ENCODE measurements around the gene WDR90. TPM values are rescaled to one million over a fixed set of nuclear protein-coding genes. Genes with fewer than 3 reads are reported as not detected.
"Not testable (repeated sequence)": the region's sequence is repeated elsewhere in the genome, so short reads cannot be mapped to it uniquely, and the experiment has no call there.

The WDR90 gene
- polyA plus RNA-seq, 2 of the 4 experiments (the other 2 are of a cell fraction): 6.5 to 30.7 TPM

- DNase-seq (ENCODE audit: low read depth in 1 of 2, low spot score in 1 of 2) (no peak), FAIRE-seq (no peak), ATAC-seq (peak in 1 of 2 experiments; percentile 1; a peak in 2 of 6 replicates)
- Histone ChIP-seq H3K9me3 (no peaks in the 10 kb centered on the region), H3K27ac (peak overlapping the region; percentile 89 to 94), H3K4me3 (peak overlapping the region; percentile 71), H3K4me2 (peak overlapping the region; percentile 82), H3K4me1 (peaks cover 15% of the 10 kb centered on the region; the same call in 1 of the 3 replicates)
- ChIA-PET POLR2A (interaction anchor here (0.5 to 1.8 kb wide), 6 partner anchors 8 to 33 kb away, joined by 3 to 12 read pairs (median 4); partner anchors contain the start of gene STUB1), CTCF (interaction anchor here (1.3 to 4.8 kb wide), 5 partner anchors 15 to 27 kb away, joined by 3 to 32 read pairs (median 5); partner anchors contain the start of gene RHOT2)
- TF ChIP-seq TFCP2L1 (CRISPR knock-in tag; IDR thresholded peaks at IDR 0.05) (no peak), POLR2A (IDR thresholded peaks at IDR 0.05; ENCODE audit: low read length) (peak; percentile 24; the same call in 1 of the 2 replicates)
- WGBS (ENCODE audit: missing lambda C conversion rate): 80% methylated on average over 26 of the region's 26 CpGs
These were observed 40.2 kb downstream of the WDR90 start for GRCh38 chr16:689175-689897.

GRCh38 chr16:691242-691641 lies 42.1 kb downstream of the WDR90 start:
- H3K4me3 ChIP-seq; H3K27ac ChIP-seq; POLR2A ChIA-PET; DNase-seq (ENCODE audit: low read depth in 1 of 2, low spot score in 1 of 2); FAIRE-seq; ATAC-seq; H3K4me2 ChIP-seq; H3K9me3 ChIP-seq; CTCF ChIA-PET: not testable (repeated sequence)
- 81% methylated on average over 16 of the region's 16 CpGs for WGBS (ENCODE audit: missing lambda C conversion rate)
- peaks cover 25% of the 10 kb centered on the region; the same call in 2 of the 3 replicates for H3K4me1 ChIP-seq

GRCh38 chr16:692356-693108 lies 43.4 kb downstream of the WDR90 start:
- WGBS (ENCODE audit: missing lambda C conversion rate): 56% methylated on average over 10 of the region's 10 CpGs
- Histone ChIP-seq H3K4me2 (no peak overlapping the region), H3K9me3 (no peaks in the 10 kb centered on the region), H3K4me3 (no peak overlapping the region), H3K4me1 (peaks cover 25% of the 10 kb centered on the region; the same call in 2 of the 3 replicates), H3K27ac (no peak overlapping the region)
- CTCF ChIA-PET: interaction anchor here (2.2 to 2.3 kb wide), 2 partner anchors 19 to 23 kb away, joined by 5 to 13 read pairs; no protein-coding TSS in a partner anchor
- TF ChIP-seq HOXA7 (CRISPR knock-in tag; IDR thresholded peaks at IDR 0.05) (no peak), EHMT2 (IDR thresholded peaks at IDR 0.05; ENCODE audit: low read depth) (no peak), FOSB (CRISPR knock-in tag; IDR thresholded peaks at IDR 0.05) (no peak), NFE2L2 (conservative IDR thresholded peaks at IDR 0.05; ENCODE audit: low read length) (no peak), MYC (IDR thresholded peaks at IDR 0.05; ENCODE audit: borderline replicate concordance, low read length) (no peak), POLR2A (IDR thresholded peaks at IDR 0.05; ENCODE audit: low read length) (no peak), ZC3H11A (IDR thresholded peaks at IDR 0.05) (no peak), ZFP36 (IDR thresholded peaks at IDR 0.05; ENCODE audit: borderline replicate concordance, partially characterized antibody) (no peak), PHF8 (IDR thresholded peaks at IDR 0.05; ENCODE audit: borderline replicate concordance, low read depth) (no peak), HES2 (IDR thresholded peaks at IDR 0.05) (no peak), JUN (IDR thresholded peaks at IDR 0.05) (no peak), MAZ (IDR thresholded peaks at IDR 0.05; ENCODE audit: borderline replicate concordance, low read depth, low read length) (no peak), RFX5 (IDR thresholded peaks at IDR 0.05) (no peak), RCOR1 (IDR thresholded peaks at IDR 0.05; ENCODE audit: low read depth, low read length) (no peak), CHD2 (IDR thresholded peaks at IDR 0.05; ENCODE audit: low read length, partially characterized antibody) (no peak), EP300 (IDR thresholded peaks at IDR 0.05) (no peak)
- TF ChIP-seq, protein P1, sequence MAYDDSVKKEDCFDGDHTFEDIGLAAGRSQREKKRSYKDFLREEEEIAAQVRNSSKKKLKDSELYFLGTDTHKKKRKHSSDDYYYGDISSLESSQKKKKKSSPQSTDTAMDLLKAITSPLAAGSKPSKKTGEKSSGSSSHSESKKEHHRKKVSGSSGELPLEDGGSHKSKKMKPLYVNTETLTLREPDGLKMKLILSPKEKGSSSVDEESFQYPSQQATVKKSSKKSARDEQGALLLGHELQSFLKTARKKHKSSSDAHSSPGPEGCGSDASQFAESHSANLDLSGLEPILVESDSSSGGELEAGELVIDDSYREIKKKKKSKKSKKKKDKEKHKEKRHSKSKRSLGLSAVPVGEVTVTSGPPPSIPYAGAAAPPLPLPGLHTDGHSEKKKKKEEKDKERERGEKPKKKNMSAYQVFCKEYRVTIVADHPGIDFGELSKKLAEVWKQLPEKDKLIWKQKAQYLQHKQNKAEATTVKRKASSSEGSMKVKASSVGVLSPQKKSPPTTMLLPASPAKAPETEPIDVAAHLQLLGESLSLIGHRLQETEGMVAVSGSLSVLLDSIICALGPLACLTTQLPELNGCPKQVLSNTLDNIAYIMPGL (CRISPR knock-in tag; IDR thresholded peaks at IDR 0.05; ENCODE audit: borderline replicate concordance): no peak
- no peak for DNase-seq (ENCODE audit: low read depth in 1 of 2, low spot score in 1 of 2)
- FAIRE-seq: no peak
- ATAC-seq: no peak
- POLR2A ChIA-PET: no interaction called here
